Lower leg skin (tissue), 3 donors: ENCODE results near the gene TMEM135.

Experiments
- CTCF ChIP-seq, 3 donors: fragments of 450-650 bp; IDR thresholded peaks; one replicate each; pipeline ENCODE4 v1.5.1; 2016; ENCODE audit warnings: antibody characterized with exemption in 3 of 3, mild to moderate bottlenecking in 3 of 3, moderate library complexity in 2 of 3
- POLR2A ChIP-seq, 2 donors: fragments of 450-650 bp; IDR thresholded peaks; one replicate each; pipeline ENCODE4 v1.6.1; 2016 to 2017; ENCODE audit warnings: antibody characterized with exemption in 2 of 2, mild to moderate bottlenecking in 1 of 2, moderate library complexity in 1 of 2

GRCh38 chr11:87322568-87322967 is 284.8 kb downstream of the TMEM135 start:
- TF ChIP-seq CTCF (IDR thresholded peaks at IDR 0.05), result no peak
- TF ChIP-seq POLR2A (IDR thresholded peaks at IDR 0.05), result no peak
